Erythroblast (primary cell): ENCODE data around the gene CNEP1R1.

Experiments
- DNase-seq, 2 experiments: peaks; one replicate each; lab custom pipeline; 2025; lab: John Stamatoyannopoulos, UW
- GATA1 ChIP-seq: IDR thresholded peaks from 2 replicates; pipeline ENCODE4 v1.6.1; 2011; ENCODE audit warnings: low read depth, mild to moderate bottlenecking, control low read depth, low read length, moderate library complexity
- POLR2A ChIP-seq: IDR thresholded peaks from 2 replicates; pipeline ENCODE4 v1.6.1; 2011; ENCODE audit warnings: mild to moderate bottlenecking, low read length

The CNEP1R1 gene

DNA sequence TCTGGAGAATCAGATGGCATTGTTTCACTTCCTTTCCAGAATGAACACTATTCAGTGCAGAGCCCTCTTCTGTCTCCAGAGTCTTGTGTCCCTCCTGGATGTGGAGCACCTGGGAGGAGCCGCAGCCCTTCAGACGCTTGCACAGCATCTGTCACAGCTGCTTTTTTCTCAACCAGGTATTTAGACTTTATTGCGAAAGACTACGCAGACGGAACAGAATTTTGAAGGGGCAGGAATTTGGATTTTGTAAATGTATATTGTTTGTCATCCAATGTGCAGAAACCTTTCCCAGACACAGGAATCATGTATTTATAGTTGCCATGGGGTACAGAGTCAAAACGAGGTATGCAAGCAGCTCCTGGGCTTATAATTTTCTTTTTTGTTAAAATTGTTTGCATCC, 61.2 kb downstream of the CNEP1R1 start:
- no peak for TF ChIP-seq POLR2A
- no peak for TF ChIP-seq GATA1
- DNase-seq: no peak
